H9 (cell line): ENCODE measurements around the gene TBC1D8. TPM values are rescaled to one million over a fixed set of nuclear protein-coding genes. Genes with fewer than 3 reads are reported as not detected.

Source experiments
- DNase-seq: peaks from one replicate; pipeline ENCODE4 v3.0.0-alpha.2; 2017
- H2AFZ ChIP-seq: one replicate; pipeline ENCODE4 v1.6.1; 2013; ENCODE audit warnings: mild to moderate bottlenecking, low read length, control low read depth, moderate library complexity
- H2AK5ac ChIP-seq: 2 replicates; pipeline ENCODE4 v1.6.1; 2013; ENCODE audit warnings: low read length, control low read depth, mixed read lengths; ENCODE audit not compliant: insufficient read length
- H2BK120ac ChIP-seq: one replicate; pipeline ENCODE4 v1.6.1; 2013; ENCODE audit warnings: low read depth, mild to moderate bottlenecking, low read length, control low read depth, inconsistent platforms; ENCODE audit not compliant: poor library complexity, severe bottlenecking
- H2BK12ac ChIP-seq: 2 replicates; pipeline ENCODE4 v1.6.1; 2013; ENCODE audit warnings: low read length, control low read depth, mixed read lengths, low read depth; ENCODE audit not compliant: insufficient read length
- H2BK15ac ChIP-seq: 2 replicates; pipeline ENCODE4 v1.6.1; 2013; ENCODE audit warnings: low read depth, low read length, control low read depth
- H2BK20ac ChIP-seq: one replicate; pipeline ENCODE4 v1.6.1; 2013; ENCODE audit warnings: low read depth, mild to moderate bottlenecking, low read length, control low read depth, inconsistent platforms; ENCODE audit not compliant: poor library complexity, severe bottlenecking
- H2BK5ac ChIP-seq: 2 replicates; pipeline ENCODE4 v1.6.1; 2013; ENCODE audit warnings: low read length, control low read depth, mixed read lengths; ENCODE audit not compliant: insufficient read length
- H3K14ac ChIP-seq: 2 replicates; pipeline ENCODE4 v1.6.1; 2013; ENCODE audit warnings: low read length, control low read depth; ENCODE audit not compliant: insufficient read depth
- H3K18ac ChIP-seq: 2 replicates; pipeline ENCODE4 v1.6.1; 2013; ENCODE audit warnings: low read depth, mild to moderate bottlenecking, mixed read lengths, low read length, control low read depth; ENCODE audit not compliant: insufficient read length
- H3K23ac ChIP-seq: 2 replicates; pipeline ENCODE4 v1.6.1; 2013; ENCODE audit warnings: low read length, control low read depth, mixed read lengths, low read depth; ENCODE audit not compliant: insufficient read length
- H3K23me2 ChIP-seq: 2 replicates; pipeline ENCODE4 v1.6.1; 2013; ENCODE audit warnings: low read depth, mild to moderate bottlenecking, mixed read lengths, low read length, control low read depth; ENCODE audit not compliant: insufficient read length, poor library complexity, severe bottlenecking
- H3K27ac ChIP-seq: 2 replicates; pipeline ENCODE4 v1.5.1; 2013; ENCODE audit warnings: low read length, control low read depth, mixed read lengths, low read depth; ENCODE audit not compliant: insufficient read length
- H3K27me3 ChIP-seq: 2 replicates; pipeline ENCODE4 v1.6.1; 2013; ENCODE audit warnings: low read length, control low read depth, inconsistent platforms; ENCODE audit not compliant: insufficient read depth
- H3K4ac ChIP-seq: 2 replicates; pipeline ENCODE4 v1.6.1; 2013; ENCODE audit warnings: low read depth, mild to moderate bottlenecking, control low read depth, inconsistent platforms, low read length, moderate library complexity
- H3K4me1 ChIP-seq: 2 replicates; pipeline ENCODE4 v1.6.1; 2013; ENCODE audit warnings: low read length, control low read depth, inconsistent platforms; ENCODE audit not compliant: insufficient read depth
- H3K4me2 ChIP-seq: 2 replicates; pipeline ENCODE4 v1.6.1; 2013; ENCODE audit warnings: low read length, control low read depth, mixed read lengths; ENCODE audit not compliant: insufficient read length, insufficient read depth
- H3K56ac ChIP-seq: 2 replicates; pipeline ENCODE4 v1.6.1; 2013; ENCODE audit warnings: low read depth, mild to moderate bottlenecking, mixed read lengths, low read length, control low read depth; ENCODE audit not compliant: insufficient read length
- H3K79me1 ChIP-seq: 2 replicates; pipeline ENCODE4 v1.6.1; 2013; ENCODE audit warnings: low read depth, mild to moderate bottlenecking, moderate library complexity, low read length, control low read depth, inconsistent platforms; ENCODE audit not compliant: insufficient read depth, poor library complexity, severe bottlenecking
- H3K79me2 ChIP-seq: 2 replicates; pipeline ENCODE4 v1.6.1; 2013; ENCODE audit warnings: low read length, control low read depth, inconsistent platforms; ENCODE audit not compliant: insufficient read depth
- H3K9ac ChIP-seq: 2 replicates; pipeline ENCODE4 v1.6.1; 2013; ENCODE audit warnings: low read length, control low read depth, mixed read lengths; ENCODE audit not compliant: insufficient read length; ENCODE audit errors: extremely low read depth
- H3K9me3 ChIP-seq: one replicate; pipeline ENCODE4 v1.6.1; 2013; ENCODE audit warnings: low read depth, low read length, inconsistent platforms; ENCODE audit not compliant: control insufficient read depth
- H3T11ph ChIP-seq: one replicate; pipeline ENCODE4 v1.6.1; 2013; ENCODE audit warnings: mild to moderate bottlenecking, low read length, control low read depth, inconsistent platforms
- H4K20me1 ChIP-seq: one replicate; pipeline ENCODE4 v1.6.1; 2013; ENCODE audit not compliant: control insufficient read depth, insufficient read length, insufficient read depth
- H4K5ac ChIP-seq: 2 replicates; pipeline ENCODE4 v1.6.1; 2013; ENCODE audit warnings: low read depth, mild to moderate bottlenecking, mixed read lengths, low read length, control low read depth; ENCODE audit not compliant: insufficient read length
- H4K8ac ChIP-seq: replicated peaks from 2 replicates; pipeline ENCODE4 v1.6.1; 2013; ENCODE audit warnings: low read length, control low read depth, mixed read lengths, low read depth; ENCODE audit not compliant: insufficient read length
- H4K91ac ChIP-seq: 2 replicates; pipeline ENCODE4 v1.6.1; 2013; ENCODE audit warnings: low read depth, mild to moderate bottlenecking, moderate library complexity, mixed read lengths, low read length, control low read depth; ENCODE audit not compliant: insufficient read length
- H3K27ac Mint-ChIP-seq, 3 experiments: 2 replicates in 2 of 3; 3 replicates in 1 of 3; pipeline ENCODE4 v1.8.0; 2020 to 2021; ENCODE audit warnings: mixed read lengths in 3 of 3, mild to moderate bottlenecking in 1 of 3, moderate library complexity in 1 of 3
- H3K27me3 Mint-ChIP-seq: 2 replicates; pipeline ENCODE4 v1.8.0; 2021; ENCODE audit warnings: low read depth, mild to moderate bottlenecking, moderate library complexity, mixed read lengths
- H3K36me3 Mint-ChIP-seq, 3 experiments: 2 replicates in 2 of 3; 3 replicates in 1 of 3; pipeline ENCODE4 v1.8.0; 2020 to 2021; ENCODE audit warnings: low read depth in 3 of 3, mixed read lengths in 3 of 3; ENCODE audit not compliant: insufficient read depth in 1 of 3
- H3K4me1 Mint-ChIP-seq, 2 experiments: 2 replicates each; pipeline ENCODE4 v1.8.0; 2020; ENCODE audit warnings: mixed read lengths in 2 of 2
- H3K4me3 Mint-ChIP-seq, 2 experiments: 2 replicates in 1 of 2; 3 replicates in 1 of 2; pipeline ENCODE4 v1.8.0; 2020 to 2021; ENCODE audit warnings: mild to moderate bottlenecking in 2 of 2, mixed read lengths in 2 of 2, moderate library complexity in 1 of 2
- H3K9me3 Mint-ChIP-seq, 2 experiments: 2 replicates in 1 of 2; 3 replicates in 1 of 2; pipeline ENCODE4 v1.8.0; 2020; ENCODE audit warnings: mild to moderate bottlenecking in 2 of 2, mixed read lengths in 2 of 2, moderate library complexity in 1 of 2
- CTCF ChIP-seq: fragments of 200-600 bp; sonication (generic); conservative IDR thresholded peaks from 3 replicates; pipeline ENCODE4 v1.8.0; 2021; ENCODE audit warnings: antibody characterized with exemption, mild to moderate bottlenecking
- WGBS: extraction: QIAGEN DNeasy Blood & Tissue Kit; methylation state at CpG from one replicate; pipeline ENCODE4 v1.1.7; 2013; ENCODE audit warnings: missing lambda C conversion rate, low lambda C conversion rate, mixed read lengths; ENCODE audit not compliant: insufficient read length; ENCODE audit errors: extremely low coverage; 5-methylcytosine and 5-hydroxymethylcytosine counted together
- total RNA-seq: library from RNA; stranded (reverse); gene quantifications from 2 replicates; pipeline ENCODE4 v1.2.1, GENCODE V29; 2021

Gene TBC1D8
- total RNA-seq, 1 experiment from 2014 or later, result 16.6 TPM

DNA sequence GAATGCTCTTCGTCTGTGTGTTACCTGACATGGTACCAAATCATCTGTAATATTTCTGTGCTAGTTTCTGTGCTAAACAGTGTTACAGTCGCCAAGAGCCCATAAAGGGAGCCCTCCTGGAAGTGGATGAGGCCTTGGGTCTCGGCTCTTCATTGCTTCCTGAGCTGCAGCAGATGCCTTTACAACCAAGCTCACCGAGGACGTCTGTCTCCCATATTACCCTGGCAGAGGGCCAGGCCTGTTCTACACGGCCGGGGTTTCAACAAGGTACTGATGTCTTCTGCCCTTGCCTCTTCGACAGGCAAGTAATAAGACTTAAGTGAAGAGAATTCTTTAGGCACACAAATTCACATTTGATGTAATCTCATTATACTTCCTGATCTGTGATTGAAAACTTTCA lies 132.2 kb downstream of the TBC1D8 start:
- Mint-ChIP-seq H3K36me3 (peaks cover 28 to 59% (median 49%) of the 10 kb centered on the region in 3 experiments), H3K27me3 (no peaks in the 10 kb centered on the region; the same call in 1 of the 2 replicates), H3K4me3 (no peak overlapping the region), H3K4me1 (no peaks in the 10 kb centered on the region), H3K27ac (0 out of 7 replicates have a peak overlapping the region, but pooled peaks of 1 of the 3 experiments have one; percentile 10), H3K9me3 (0 out of 5 replicates have a peak, but pooled peaks cover 0 to 2% of the 10 kb centered on the region in 2 experiments)
- no CpG with 5 or more reads among the region's 8 CpGs for WGBS
- no peaks in the 10 kb centered on the region for H3K23me2 ChIP-seq
- no peak overlapping the region for H4K5ac ChIP-seq
- no peak overlapping the region for H3K18ac ChIP-seq
- H3K79me1 ChIP-seq, result no peaks in the 10 kb centered on the region
- H3K4me2 ChIP-seq, result no peak overlapping the region
- no peak overlapping the region for H2BK120ac ChIP-seq
- no peak for DNase-seq
- no peaks in the 10 kb centered on the region for H3K27me3 ChIP-seq
- H3T11ph ChIP-seq, result no peak overlapping the region
- no peak overlapping the region for H3K4ac ChIP-seq
- no peak overlapping the region for H3K9ac ChIP-seq
- no peak overlapping the region for H2BK15ac ChIP-seq
- H3K27ac ChIP-seq, result no peak overlapping the region
- H4K8ac ChIP-seq, result no peak overlapping the region
- no peaks in the 10 kb centered on the region for H3K9me3 ChIP-seq
- H4K20me1 ChIP-seq, result no peaks in the 10 kb centered on the region
- no peak overlapping the region for H2BK5ac ChIP-seq
- no peak overlapping the region for H3K23ac ChIP-seq
- H2AFZ ChIP-seq, result no peak overlapping the region
- H3K14ac ChIP-seq, result no peak overlapping the region
- H2AK5ac ChIP-seq, result no peak overlapping the region
- no peak overlapping the region for H2BK20ac ChIP-seq
- no peak overlapping the region for H2BK12ac ChIP-seq
- H3K79me2 ChIP-seq, result no peaks in the 10 kb centered on the region
- no peak overlapping the region for H4K91ac ChIP-seq
- no peaks in the 10 kb centered on the region for H3K4me1 ChIP-seq
- no peak for TF ChIP-seq CTCF
- H3K56ac ChIP-seq, result no peak overlapping the region
